ENCODE data around the gene METTL4.

The METTL4 gene

DNA sequence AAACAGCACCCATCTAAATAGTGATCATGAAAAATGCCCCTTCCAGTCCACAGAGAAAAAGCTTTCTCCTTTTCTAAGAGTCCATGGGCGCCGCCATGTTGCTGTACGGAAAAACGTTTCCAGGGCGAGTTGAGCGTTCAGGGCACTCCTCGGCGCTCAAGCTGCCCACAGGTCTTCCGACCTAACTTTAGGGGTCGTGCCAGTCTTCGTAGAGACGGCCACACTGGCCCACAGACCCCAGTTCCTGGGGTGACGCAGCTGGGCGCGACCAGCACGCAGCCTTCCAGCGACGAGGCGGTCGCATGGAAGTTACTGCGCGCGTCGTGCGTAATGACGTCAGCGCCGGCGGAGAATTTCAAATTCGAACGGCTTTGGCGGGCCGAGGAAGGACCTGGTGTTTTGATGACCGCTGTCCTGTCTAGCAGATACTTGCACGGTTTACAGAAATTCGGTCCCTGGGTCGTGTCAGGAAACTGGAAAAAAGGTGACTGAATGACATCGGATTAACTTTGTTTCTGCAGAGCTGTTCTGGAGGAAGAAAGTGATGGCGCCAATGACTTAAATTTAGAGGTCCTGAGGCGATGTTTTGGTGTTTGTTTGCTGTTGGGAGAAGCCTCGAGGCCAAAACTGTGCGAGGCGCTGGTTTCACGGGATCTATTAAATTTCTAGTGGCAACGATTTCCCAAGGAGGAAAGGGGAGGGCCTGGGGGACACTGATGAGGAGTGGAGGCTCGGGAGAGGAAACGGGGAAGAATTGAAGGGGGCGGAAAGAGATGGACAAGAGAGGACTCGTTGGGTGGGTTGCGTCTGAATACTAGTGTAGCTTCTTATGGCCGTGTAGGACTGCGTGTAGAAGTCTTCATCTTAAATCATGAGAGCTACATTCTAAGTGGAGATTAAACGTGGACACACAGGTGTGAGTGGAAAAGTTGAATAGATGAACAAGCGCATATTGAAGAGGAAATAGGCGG lies at the start of gene METTL4, which contains the start of gene NDC80:
Gene METTL4, minus strand, starts transcription at position 306 of the 971 bp plus-strand sequence. CDS start 4,289 bp downstream, outside the sequence.
Gene NDC80, plus strand, starts transcription at position 358 of the 971 bp plus-strand sequence. CDS start 1,429 bp downstream, outside the sequence.
- peak; percentile 89 for DNase-seq

GRCh38 chr18:2618009-2618408 lies 46.7 kb upstream of the METTL4 start:
- no peak for DNase-seq

DNA sequence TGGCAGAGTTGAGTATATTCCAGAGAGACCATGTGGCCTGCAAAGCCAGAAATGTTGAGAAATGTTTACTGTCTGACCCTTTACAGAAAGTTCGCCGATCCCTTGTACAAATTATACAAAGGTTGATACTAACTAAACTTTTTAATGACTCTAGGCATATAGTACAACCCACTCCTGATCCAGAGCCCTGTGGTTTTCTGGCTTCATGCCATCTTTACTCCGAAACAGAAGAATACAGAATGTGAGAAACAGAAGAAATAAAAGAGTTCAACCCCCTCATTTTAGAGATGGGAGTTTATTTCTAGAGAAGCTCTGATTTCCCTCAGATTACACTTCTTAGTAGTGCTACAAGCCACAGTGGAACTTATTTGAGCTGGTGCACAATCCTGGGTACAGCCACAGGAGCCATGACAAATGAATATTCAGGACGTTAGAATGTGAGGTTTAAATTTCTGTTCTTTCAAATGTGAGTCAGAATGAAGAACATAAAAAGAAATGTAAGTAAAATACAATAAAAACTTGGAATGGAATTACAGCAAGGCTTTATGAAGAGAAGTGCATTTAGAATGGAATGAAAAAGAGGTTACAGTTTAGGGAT lies 46.2 kb upstream of the METTL4 start:
- no peak for DNase-seq

DNA sequence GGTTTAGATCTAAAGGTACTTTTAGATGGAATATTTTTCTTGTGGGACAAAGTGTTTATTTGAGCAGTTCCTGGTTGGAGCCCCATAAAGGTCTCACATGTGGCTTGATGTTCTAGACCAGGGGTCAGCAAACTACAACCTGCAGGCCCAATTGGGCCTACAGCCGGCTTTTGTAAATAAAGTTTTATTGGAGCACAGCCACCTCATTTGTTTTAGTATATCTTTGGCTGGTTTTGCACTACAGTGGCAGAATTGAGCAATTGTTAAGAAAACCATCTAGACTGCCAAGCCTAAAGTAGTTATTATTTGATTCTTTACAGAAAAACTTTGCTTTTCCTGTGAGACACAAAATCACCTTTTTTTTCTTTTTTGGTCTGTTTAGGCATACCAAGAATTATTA lies 41.7 kb upstream of the METTL4 start:
- no peak for DNase-seq

DNA sequence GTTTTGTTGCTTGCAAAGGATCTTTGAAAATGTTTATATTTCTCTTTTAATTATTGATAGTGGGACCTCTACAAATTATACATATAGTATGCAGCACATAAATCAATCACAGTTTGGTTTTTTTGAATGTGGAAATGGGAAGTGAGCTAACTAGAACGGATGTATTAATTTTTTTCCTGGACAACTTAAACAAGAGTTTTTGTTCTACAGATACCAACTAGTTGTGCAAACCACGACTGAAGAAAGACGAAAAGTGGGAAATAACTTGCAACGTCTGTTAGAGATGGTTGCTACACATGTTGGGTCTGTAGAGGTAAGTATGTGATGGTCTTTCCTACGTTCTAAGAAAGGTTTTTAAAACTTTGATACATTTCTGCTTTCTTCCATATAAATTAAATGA lies 39.2 kb upstream of the METTL4 start:
- no peak for DNase-seq

- no peak for DNase-seq
Observed at GRCh38 chr18:2609604-2610003, 38.3 kb upstream of the METTL4 start.

DNA sequence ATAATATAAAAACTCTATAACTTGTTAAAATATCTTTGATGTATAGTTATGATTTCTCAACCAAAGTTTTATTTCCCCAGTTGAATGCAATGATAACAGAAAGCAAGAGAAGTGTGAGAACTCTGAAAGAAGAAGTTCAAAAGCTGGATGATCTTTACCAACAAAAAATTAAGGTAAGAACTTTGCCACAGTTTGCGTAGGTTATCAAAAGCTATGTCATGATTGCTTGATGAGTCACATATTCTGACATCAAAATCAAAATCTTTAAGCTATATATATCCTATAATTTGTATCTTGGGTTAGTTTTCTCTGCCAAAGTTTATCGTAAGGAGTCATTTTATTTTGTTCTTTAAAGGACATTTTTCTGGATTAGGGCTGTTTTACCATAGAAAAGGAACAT lies 35.0 kb upstream of the METTL4 start:
- no peak for DNase-seq

- no peak for DNase-seq
Observed at GRCh38 chr18:2602844-2603243, 31.5 kb upstream of the METTL4 start.

- no peak for DNase-seq
Observed at GRCh38 chr18:2597639-2598038, 26.3 kb upstream of the METTL4 start.

- no peak for DNase-seq
Observed at GRCh38 chr18:2590303-2590702, 19.0 kb upstream of the METTL4 start.

GRCh38 chr18:2589345-2590068 lies 18.2 kb upstream of the METTL4 start:
- DNase-seq = no peak

DNA sequence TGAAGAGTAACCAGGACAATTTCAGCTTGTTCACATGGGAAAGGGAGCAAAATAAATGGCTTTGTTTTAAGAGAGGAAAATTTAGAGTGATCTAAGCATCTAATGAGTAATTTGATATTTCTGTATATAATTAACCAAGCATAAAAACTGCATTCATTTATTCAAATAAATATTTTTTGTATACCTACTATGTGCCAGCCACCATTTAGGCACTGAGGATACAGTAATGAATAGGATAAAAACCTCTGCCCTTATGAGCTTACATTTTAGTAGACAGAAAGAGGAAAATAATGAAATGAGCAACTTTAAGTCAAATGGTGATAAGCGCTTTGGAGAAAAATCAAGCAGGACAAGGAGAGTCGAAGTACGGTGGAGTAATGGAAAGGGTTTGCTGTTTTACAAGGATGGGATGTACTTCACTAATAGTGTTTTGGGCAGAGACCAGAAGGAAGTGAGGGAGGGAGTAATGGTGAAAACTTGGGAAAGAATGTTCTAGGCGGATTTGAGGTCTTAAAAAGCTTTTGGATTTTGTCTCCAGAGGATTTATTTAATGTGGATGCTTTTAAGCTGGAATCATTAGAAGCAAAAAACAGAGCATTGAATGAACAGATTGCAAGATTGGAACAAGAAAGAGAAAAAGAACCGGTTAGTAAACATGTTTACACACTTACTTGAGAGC lies 17.5 kb upstream of the METTL4 start:
- no peak for DNase-seq

DNA sequence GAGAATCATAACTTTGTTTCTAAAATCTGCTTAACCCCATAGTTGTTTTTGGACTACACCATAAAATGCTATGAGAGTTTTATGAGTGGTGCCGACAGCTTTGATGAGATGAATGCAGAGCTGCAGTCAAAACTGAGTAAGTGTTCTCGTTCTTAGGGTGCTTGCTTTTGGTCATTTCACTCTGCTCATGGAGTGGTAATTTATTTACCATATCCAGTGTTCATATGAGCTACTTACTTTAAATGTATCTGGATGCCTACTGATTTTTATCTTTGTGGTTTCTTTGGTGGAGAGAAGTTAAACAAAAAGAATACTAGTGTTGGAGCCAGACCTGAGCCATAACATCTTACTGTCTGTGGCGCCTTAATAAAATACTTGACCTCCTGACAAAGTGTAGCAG lies 16.5 kb upstream of the METTL4 start:
- DNase-seq = no peak

DNA sequence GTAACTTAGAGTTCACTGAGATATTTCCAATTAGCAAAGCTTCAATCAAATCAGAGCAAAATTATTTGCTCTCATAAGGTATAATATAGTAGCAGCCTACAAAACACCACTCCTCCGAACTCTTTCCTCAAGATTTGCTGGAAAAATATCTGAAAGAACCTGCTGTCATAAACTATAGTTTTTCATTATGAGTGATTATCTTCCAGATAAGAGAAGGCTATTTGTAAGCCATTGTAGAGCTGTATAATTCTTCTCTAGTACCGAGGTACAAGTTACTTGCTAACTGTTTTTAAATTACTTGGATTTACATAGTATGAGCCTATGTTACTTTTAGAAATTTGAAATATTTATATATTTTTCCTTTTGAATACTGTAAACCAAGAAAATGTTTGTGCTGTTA lies 2.1 kb upstream of the METTL4 start:
- DNase-seq = no peak

DNA sequence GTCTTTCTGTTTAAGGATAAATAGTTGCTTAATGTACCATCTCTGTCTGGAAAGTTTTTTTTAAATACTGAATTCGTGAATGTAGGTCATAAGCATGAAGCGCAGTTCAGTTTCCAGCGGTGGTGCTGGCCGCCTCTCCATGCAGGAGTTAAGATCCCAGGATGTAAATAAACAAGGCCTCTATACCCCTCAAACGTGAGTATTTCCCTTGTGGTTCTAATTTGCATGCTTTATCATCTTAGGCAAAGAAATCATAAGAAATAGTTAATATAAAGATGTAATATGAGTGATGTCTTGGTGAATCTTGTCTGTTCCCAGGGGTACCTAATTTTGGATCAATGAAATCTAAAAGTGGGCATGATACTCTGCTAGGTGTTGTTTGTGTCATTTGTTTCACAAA lies 1.6 kb upstream of the METTL4 start:
- DNase-seq = no peak

- no peak for DNase-seq
Observed at GRCh38 chr18:2572171-2572569, 865 bp upstream of the METTL4 start.

DNA sequence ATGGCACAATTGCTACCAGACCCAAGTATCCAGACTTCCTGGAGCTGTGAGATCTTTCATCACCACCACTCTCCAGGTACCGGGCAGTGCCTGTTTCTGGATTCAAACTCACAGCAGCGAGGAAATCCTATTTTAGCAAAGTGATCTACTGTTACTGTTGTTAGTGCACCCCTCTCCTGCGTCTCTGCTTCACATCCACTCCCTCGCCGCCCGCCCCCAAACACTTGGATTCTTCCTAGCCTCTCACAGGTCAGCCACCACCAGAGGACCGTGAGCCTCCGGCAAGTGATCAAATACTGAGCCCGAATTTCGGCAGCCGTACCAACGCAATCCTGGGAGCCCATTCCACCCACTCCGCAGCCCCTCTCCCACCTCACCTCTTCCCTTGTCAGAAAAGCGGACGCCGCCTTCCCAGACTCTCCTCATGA lies 519 bp downstream of the METTL4 start:
- peak; percentile 71 for DNase-seq

- DNase-seq = no peak
Observed at GRCh38 chr18:2569338-2570207, 1.7 kb downstream of the METTL4 start.

DNA sequence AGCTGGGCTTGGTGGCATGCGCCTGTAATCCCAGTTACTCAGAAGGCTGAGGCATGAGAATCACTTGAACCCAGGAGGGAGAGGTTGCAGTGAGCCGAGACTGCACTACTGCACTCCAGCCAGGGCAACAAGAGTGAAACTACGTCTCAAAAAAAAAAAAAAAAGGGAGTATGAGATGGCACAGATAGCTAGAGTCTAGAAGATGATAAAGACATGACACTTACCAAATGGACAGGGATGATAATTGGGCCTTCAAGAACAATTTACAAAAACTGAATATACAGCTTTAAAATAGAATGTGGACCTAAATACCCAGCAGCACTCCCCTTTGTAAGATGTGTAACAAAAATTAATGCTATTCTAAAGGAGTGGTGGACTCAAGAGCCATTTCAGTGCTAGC lies 2.7 kb downstream of the METTL4 start:
- no peak for DNase-seq

DNA sequence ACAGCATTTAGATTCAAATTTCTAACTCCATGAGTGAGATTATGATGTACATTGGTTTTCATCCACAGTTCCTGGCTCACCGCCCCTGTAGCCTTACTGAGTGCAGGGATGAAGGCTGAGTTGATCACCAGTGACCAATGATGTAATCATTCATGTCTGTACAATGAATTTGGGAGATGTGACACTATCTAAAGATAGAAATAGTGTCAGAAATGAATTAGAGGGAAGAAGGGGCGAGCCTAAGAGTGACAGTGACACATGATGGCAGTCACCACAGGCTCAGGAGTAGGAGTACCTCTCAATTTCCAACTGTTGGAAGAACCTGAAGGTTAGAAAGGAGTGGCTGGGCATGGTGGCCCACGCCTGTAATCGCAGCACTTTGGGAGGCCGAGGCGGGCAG lies 3.2 kb downstream of the METTL4 start:
- no peak for DNase-seq

GRCh38 chr18:2564373-2564772 lies 6.9 kb downstream of the METTL4 start:
- DNase-seq = no peak

DNA sequence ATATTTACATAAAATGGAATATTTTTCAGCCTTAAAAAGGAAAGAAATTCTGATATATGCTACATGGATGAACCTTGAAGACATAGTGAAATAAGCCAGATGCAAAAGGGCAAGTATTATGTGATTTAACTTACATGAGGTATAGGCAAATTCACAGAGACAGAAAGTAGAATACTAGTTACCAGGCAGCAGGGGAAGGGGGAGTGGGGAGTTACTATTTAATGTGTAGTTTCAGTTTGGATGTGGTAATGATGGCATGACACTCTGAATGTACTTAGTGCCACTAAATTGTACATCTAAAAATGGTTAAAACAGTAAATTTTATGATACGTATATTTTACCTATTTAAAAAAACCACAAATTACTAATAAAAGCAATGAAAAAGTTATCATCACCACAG lies 12.1 kb downstream of the METTL4 start:
- DNase-seq = no peak

Data from stimulated activated CD4-positive, alpha-beta T cell treated with anti-CD3 and anti-CD28 coated beads, Interleukin-15, amount 100 ng/mL, for 24 hours (primary cell).